NCI-H748 (cell line): ENCODE results near the gene RSPO4.
"Not testable (repeated sequence)": the region's sequence is repeated elsewhere in the genome, so short reads cannot be mapped to it uniquely, and the experiment has no call there.

ENCODE experiments used
- DNase-seq: peaks from one replicate; lab custom pipeline; 2025; ENCODE audit not compliant: unreplicated experiment; lab: John Stamatoyannopoulos, UW

Gene RSPO4

GRCh38 chr20:1005452-1006027, 3.4 kb upstream of the RSPO4 start:
- DNase-seq: peak; percentile 48

GRCh38 chr20:1003920-1004697, 2.0 kb upstream of the RSPO4 start:
- DNase-seq: no peak

- no peak for DNase-seq
These were observed 811 bp upstream of the RSPO4 start for GRCh38 chr20:1002682-1003561.

- no peak for DNase-seq
These were observed 995 bp downstream of the RSPO4 start for GRCh38 chr20:1001116-1001515.

GRCh38 chr20:998231-998830, 3.8 kb downstream of the RSPO4 start:
- no peak for DNase-seq

GRCh38 chr20:997486-997885, 4.6 kb downstream of the RSPO4 start:
- DNase-seq: no peak

- DNase-seq: no peak
These were observed 5.1 kb downstream of the RSPO4 start for GRCh38 chr20:997016-997415.

GRCh38 chr20:995170-995569, 6.9 kb downstream of the RSPO4 start:
- no peak for DNase-seq

- no peak for DNase-seq
These were observed 9.1 kb downstream of the RSPO4 start for GRCh38 chr20:992801-993535.

- DNase-seq: no peak
These were observed 10.3 kb downstream of the RSPO4 start for GRCh38 chr20:991850-992249.

- DNase-seq: no peak
These were observed 11.7 kb downstream of the RSPO4 start for GRCh38 chr20:990293-990959.

- DNase-seq: no peak
These were observed 13.8 kb downstream of the RSPO4 start for GRCh38 chr20:988272-988671.

GRCh38 chr20:987677-988076, 14.4 kb downstream of the RSPO4 start:
- DNase-seq: no peak

- DNase-seq: no peak
These were observed 15.3 kb downstream of the RSPO4 start for GRCh38 chr20:986733-987355.

GRCh38 chr20:984994-985393, 17.1 kb downstream of the RSPO4 start:
- DNase-seq: not testable (repeated sequence)

GRCh38 chr20:982754-983153, 19.4 kb downstream of the RSPO4 start:
- DNase-seq: no peak

- no peak for DNase-seq
These were observed 25.1 kb downstream of the RSPO4 start for GRCh38 chr20:977021-977420.

GRCh38 chr20:976033-976432, 26.1 kb downstream of the RSPO4 start:
- DNase-seq: no peak

GRCh38 chr20:973785-974194, 28.3 kb downstream of the RSPO4 start:
- peak; percentile 58 for DNase-seq

GRCh38 chr20:972256-972655, 29.9 kb downstream of the RSPO4 start:
- DNase-seq: no peak
